Transverse colon (tissue), 3 donors: Measurements from ENCODE around the gene ARMH2.

ENCODE experiments used
- POLR2A ChIP-seq: fragments of 450-650 bp; IDR thresholded peaks from one replicate; pipeline ENCODE4 v1.6.1; 2016; ENCODE audit warnings: antibody characterized with exemption, mild to moderate bottlenecking, moderate library complexity
- TF ChIP-seq, protein P1 (sequence below), 5 experiments: fragments of 200-600 bp in 3 of 5; fragments of 450-650 bp in 2 of 5; sonication (generic) in 3 of 5; IDR thresholded peaks; 1 replicate in 2 of 5; 2 replicates in 3 of 5; pipeline ENCODE4 v1.5.1; 2016 to 2017; ENCODE audit warnings: antibody characterized with exemption in 5 of 5, inconsistent platforms in 3 of 5, mild to moderate bottlenecking in 2 of 5, moderate library complexity in 1 of 5

DNA sequence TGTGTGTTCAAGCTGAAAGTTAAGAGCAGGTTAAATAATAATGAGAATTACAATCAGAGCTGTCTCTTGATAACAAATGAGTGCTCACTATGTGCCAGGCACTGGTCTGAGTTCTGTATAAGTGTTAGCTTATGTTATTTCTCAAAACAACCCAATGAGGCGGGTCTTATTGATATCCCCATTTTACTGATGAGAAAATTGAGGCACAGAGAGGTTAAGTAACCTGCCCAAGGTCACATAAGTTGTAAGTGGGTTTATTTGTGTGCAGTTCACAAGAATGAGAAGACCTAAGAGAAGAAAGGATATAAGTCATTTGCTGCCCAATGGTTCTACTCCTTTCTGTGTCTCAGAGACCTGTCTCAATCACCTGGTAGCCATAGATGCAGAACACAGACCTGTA, 34.1 kb upstream of the ARMH2 start:
- TF ChIP-seq, protein P1, sequence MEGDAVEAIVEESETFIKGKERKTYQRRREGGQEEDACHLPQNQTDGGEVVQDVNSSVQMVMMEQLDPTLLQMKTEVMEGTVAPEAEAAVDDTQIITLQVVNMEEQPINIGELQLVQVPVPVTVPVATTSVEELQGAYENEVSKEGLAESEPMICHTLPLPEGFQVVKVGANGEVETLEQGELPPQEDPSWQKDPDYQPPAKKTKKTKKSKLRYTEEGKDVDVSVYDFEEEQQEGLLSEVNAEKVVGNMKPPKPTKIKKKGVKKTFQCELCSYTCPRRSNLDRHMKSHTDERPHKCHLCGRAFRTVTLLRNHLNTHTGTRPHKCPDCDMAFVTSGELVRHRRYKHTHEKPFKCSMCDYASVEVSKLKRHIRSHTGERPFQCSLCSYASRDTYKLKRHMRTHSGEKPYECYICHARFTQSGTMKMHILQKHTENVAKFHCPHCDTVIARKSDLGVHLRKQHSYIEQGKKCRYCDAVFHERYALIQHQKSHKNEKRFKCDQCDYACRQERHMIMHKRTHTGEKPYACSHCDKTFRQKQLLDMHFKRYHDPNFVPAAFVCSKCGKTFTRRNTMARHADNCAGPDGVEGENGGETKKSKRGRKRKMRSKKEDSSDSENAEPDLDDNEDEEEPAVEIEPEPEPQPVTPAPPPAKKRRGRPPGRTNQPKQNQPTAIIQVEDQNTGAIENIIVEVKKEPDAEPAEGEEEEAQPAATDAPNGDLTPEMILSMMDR (IDR thresholded peaks at IDR 0.05) = no peak
- no peak for TF ChIP-seq POLR2A
